LNCAP (cell line): ENCODE measurements around the gene ATP13A2.

Experiments used
- TF ChIP-seq, protein P1 (sequence below): fragments of 450-650 bp; IDR thresholded peaks from 2 replicates; pipeline ENCODE4 v1.5.1; 2017; ENCODE audit warnings: mild to moderate bottlenecking

Gene ATP13A2

DNA sequence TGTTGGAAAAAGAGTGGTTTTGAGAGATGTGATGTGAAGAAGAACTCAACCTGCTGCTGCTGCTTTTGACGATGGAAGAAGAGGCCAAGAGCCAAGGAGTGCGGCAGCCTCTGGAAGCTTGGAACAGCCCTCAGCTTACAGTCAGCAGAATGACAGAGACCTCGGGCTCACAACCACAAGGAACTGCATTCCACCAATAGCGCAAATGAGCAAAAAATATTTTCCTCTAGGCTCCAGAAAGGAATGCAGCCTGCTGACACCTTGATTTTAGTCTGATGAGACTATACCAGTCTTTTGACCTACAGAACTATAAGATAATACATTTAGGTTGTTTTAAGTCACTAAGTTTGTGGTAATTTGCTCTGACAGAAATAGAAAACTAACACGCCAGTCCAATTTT lies 31.9 kb upstream of the ATP13A2 start:
- TF ChIP-seq, protein P1, sequence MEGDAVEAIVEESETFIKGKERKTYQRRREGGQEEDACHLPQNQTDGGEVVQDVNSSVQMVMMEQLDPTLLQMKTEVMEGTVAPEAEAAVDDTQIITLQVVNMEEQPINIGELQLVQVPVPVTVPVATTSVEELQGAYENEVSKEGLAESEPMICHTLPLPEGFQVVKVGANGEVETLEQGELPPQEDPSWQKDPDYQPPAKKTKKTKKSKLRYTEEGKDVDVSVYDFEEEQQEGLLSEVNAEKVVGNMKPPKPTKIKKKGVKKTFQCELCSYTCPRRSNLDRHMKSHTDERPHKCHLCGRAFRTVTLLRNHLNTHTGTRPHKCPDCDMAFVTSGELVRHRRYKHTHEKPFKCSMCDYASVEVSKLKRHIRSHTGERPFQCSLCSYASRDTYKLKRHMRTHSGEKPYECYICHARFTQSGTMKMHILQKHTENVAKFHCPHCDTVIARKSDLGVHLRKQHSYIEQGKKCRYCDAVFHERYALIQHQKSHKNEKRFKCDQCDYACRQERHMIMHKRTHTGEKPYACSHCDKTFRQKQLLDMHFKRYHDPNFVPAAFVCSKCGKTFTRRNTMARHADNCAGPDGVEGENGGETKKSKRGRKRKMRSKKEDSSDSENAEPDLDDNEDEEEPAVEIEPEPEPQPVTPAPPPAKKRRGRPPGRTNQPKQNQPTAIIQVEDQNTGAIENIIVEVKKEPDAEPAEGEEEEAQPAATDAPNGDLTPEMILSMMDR, result no peak

DNA sequence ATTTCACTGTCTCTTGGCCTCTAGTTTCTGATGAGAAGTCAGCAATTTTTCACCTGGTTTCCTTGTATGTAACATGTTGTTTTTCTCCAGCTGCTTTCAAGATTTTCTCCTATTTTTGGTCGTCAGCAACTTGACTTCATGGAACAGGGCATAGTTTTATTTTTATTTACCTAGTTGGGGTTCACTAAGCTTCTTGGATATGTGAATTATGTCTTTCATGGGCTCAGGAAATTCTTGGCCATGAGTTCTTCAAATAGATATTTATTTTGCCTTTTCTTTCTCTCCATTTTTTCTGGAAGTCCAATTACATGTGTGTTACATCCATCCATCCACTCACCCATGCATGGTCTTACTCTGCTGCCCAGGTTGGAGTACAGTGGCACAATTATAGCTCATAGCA lies 28.4 kb upstream of the ATP13A2 start:
- TF ChIP-seq, protein P1, result no peak

DNA sequence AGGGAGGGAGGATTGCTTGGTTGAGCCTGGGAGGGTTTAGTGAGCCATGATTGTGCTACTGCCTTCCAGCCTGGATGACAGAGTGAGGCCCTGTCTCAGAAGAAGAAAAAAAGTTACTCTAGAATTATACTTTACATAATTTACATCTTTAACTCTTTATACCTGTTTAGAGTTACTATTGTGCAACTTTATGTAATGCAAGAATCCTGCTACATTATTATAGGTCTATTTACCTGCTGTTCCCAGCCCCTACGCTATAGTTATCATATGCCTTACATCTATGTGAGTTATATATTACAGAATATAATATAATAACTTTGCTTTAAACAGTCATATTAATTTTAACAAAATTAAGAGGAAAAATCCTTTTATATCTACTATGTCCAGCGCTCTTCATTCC lies 27.8 kb upstream of the ATP13A2 start:
- TF ChIP-seq, protein P1, result no peak

DNA sequence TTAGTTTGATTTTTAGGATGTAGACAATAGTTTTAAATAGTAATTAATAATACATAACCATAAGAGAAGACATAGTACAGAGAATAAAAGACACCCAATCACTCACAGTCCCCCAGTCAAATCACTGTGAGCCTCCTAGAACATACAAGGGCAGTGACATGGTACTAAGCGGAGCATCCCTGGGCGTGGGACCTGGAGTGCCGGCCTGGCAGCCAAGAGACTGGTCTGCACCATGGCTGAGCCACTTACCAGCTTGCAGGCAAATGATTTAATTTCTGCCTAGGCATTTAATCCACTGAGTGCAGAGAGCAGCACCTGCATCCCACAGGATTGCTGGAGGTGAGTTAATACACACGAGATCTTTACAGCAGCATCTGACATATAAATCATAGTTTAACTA lies 21.8 kb upstream of the ATP13A2 start:
- TF ChIP-seq, protein P1, result no peak

DNA sequence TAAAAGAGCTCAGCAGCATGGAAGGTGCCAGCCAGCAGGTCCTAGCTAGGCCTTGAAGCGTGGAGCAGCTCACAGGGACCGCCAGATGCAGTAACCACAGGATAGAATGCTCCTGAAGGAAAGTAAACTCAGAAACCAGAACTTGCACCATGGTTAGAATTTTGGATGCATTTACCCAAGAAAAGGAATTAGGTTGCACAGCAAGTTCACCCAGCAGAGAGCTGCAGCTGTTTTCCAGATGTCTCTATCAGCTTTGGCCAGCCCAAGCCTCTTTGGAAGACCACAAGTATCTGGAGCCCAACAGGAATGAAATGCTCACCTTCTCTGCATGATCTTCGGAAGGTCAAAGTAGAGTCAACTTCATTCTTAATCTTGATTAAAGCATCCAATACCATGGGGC lies 21.0 kb upstream of the ATP13A2 start:
- TF ChIP-seq, protein P1, result no peak

DNA sequence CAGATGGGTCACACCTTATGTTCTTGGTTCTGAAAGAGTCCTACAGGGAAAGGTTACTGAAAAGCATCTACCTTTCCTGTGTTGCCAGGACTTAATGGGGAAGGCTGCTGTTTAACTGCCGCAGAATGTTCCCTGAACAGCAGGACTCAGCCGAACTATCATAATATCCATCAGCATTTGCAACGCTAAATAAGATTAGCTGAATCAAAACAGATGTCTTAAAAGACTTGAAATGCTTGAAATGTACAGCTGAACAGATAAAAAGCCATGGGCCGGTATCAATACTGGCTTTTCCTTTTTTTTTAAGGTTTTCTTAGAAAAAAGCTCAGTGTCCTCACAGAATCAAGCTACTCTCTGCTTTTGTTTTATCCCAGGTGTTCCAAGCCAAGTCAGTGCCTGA lies 19.7 kb upstream of the ATP13A2 start:
- TF ChIP-seq, protein P1, result no peak

DNA sequence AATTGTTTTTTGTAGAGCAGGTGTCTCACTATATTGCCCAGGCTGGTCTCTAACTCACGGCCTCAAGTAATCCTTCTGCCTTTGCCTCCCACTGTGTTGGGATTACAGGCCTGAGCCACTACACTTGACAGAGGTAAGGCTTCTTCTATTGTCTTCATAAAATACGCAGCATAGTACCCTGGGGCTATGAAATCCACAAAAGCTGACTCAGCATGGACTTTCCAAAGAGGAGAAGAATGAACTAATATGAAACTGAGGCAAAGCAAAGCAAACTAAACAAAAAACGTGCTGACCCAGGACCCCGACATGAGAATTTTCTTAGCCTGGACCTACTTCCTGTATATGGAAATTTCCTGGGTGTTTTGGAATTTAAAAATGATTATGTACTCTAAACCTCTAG lies 18.5 kb upstream of the ATP13A2 start:
- TF ChIP-seq, protein P1, result no peak

DNA sequence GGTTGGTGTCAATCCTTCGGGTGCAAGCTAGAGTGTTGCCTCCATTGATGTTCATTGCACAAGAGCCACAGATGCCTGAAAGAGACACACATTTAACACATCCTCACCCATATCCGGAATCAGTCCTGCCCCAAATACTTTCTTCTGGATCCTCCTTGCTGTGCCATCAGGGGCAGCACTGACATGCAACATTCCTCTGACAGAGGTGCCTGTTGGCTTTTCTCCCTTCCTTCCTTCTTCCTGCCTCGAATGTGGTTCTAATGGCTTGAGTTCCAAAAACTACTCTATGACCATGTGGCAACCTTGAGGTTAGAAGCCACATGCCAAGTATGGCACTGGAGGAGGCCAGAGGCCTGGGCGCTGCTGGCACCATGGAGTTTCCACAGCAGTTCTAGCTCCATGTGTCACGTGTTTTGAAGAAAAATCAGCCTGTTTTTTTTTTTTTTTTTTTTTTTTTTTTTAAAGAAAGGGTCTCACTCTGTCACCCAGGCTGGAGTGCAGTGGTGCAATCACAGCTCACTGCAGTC lies 17.0 kb upstream of the ATP13A2 start:
- TF ChIP-seq, protein P1, result no peak
